NCI-H526 treated with DMSO at 0.1 percent for 48 hours (cell line): ENCODE measurements around the gene ISM2.

Experiments used
- DNase-seq: peaks from one replicate; lab custom pipeline; 2025; lab: John Stamatoyannopoulos, UW

ISM2 gene

DNA sequence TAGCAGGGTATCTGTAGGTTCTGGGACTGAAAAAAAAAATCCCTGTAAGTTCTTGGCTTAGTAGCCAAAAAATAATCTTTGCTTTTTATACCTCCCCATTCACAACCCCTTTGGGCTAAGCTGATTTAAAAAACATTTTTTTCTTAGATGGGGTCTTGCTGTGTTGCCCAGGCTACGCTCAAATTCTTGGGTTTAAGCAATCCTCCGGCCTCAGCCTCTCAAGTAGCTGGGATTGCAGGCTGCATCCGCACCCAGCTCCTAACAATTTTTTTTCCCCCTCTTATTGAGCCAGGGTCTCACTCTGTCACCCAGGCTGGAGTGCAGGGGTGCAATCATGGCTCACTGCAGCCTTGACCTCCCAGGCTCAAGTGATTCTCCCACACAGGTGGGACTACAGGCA is 9.1 kb upstream of the ISM2 start:
- DNase-seq = no peak

DNA sequence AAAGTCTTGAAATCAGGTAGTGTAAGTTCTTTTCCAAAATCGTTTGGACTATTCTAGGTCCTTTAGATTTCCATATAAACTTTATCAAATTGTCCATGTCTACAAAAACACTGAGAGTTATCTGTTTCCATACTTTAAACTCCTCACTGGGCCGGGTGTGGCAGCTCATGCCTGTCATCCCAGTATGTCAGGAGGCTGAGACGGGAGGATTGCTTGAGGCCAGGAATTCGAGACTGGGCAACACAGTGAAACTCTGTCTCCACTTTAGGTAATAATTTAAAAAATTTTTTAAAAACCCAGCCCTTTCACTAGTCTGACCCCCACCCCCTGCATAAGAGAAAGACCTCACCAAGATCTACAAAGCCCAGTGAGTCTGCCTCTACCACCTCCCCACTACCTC is 6.4 kb upstream of the ISM2 start:
- no peak for DNase-seq

DNA sequence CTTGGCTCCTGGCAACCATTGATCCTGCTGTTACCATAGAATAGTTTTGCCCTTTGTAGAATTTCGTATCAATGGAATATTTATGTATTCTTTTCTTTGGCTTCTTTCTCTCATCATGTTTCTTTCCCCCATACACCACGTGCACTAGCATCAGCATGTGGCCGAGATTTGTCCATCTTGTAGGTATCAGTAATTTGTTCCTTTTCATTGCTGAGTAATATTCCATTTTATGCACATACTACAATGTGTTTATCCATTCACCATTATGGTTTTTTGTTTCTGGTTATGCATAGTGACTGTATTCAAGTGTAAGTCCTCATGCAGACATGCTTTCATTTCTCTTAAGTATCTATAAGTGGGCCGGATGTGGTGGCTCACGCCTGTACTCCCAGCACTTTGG is 4.5 kb upstream of the ISM2 start:
- DNase-seq = no peak

DNA sequence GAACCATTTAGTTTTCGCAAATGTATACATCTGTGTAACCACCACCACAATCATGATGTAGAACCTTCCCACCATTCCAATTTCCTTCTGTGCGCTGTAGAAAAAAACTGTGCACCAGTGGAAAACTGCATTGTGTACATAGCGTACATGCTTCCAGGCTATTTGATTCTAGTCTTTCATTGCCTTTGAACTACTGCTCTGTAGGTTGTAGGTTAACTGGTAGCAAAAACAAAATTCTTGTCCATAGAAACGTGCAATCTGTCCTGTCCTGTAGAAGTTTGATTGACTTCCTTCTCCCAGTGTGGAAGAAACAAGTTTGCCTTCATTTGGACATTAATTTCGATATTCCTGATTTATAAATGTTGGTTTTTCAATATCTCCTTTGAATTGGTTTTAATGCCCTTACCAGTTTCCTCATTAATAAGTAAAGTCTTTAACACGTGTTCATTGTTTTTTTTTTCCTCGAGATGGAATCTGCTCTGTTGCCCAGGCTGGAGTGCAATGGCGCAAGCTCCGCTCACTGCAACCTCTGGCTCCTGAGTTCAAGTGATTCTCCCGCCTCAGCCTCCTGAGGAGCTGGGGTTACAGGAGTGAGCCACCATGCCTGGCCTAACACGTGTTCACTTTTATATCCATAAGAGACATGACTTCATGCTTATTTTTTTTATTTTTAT is 3.6 kb upstream of the ISM2 start:
- DNase-seq = no peak

DNA sequence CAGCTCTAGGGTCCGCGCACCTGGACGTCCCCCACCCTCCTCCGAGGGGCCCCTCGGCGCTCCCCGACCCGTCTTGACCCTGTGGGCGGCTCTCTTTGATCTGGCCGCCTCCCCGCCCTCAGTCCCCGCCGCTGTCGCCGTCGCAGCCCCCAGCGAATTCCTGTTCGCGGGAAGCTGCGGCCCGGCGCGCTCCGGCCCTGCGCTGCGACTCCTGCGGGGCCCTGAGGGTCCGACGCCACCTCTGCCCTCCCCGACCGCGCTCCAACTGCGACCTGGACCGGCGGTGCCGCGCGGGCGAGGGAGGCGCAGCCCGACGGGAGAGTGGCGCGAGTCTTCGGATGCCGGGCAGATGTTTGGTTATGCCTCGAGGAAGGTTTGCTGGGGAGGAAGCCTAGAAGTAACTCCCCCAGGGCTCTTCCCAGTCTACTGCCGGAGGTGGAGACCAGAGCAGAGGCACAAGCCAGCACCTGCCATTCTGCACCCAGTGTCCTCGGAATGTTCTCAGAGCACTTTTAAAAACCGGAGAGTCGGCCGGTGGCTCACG is 440 bp upstream of the ISM2 start:
- DNase-seq = no peak

DNA sequence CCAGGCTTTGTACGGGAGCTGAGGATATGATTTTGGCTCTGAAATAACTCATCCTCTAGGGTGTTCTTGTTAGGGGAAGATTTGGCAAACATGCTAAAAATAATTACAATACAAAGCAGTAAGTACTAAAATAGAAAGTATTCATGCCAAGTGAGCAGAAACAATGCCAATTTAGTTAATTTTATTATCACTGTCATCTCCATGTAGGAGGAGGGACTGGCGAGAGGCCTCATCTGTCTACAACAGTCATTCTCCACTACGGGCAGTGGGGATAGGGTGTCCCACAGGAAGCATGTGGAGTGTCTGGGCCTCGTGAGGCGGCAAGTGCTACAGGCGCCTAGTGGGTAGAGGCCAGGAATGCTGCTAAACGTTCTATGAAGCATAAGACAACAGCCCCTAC is 3.3 kb downstream of the ISM2 start:
- no peak for DNase-seq

DNA sequence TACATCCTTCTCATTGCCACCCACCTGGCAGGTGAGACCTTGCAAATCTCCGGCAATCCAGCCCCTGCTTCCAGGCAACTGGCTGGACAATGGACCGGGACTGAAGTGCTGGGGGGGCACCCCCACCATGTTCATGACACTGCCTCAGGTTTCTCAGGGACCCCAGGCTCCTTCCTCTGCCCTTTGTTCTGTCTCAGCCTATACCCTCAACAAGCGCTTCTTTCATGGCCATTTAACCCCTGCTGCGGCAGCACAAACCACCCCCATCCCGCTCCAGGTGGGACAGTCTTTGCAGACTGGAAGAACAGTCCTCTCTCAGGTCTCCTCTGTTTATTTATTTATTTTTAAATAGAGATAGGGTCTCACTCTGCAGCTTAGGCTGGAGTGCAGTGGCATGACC is 7.6 kb downstream of the ISM2 start:
- DNase-seq = no peak

DNA sequence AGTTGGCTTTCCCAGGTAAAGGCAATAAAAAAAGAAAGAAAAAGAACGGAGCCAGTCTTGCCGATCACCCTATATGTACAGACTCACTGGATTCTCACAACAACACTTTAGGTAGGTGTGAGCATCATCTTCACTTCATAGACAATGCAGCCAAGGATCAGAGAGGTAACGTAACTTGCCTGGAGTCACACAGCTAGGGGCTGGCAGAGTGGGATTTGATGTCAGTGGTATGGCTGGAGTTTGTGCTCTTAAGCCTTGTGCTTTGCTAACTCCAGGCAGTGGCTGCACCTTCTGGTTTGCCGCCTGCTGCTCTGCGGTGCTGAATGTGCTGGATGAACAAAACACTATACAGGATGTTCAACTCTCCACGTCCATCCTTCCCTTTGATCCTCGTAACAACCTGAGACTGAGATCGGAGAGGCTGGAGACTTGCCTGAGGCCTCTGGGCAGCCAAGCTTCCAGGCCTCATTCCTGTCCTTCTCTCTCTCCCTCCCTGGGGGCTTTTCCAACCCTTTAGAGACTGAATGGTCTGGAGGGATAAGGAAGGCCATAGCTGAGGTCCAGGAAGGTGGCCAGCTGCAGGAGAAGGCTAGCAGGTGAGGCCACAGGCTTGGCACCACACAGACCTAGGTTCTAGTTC is 8.1 kb downstream of the ISM2 start:
- no peak for DNase-seq

DNA sequence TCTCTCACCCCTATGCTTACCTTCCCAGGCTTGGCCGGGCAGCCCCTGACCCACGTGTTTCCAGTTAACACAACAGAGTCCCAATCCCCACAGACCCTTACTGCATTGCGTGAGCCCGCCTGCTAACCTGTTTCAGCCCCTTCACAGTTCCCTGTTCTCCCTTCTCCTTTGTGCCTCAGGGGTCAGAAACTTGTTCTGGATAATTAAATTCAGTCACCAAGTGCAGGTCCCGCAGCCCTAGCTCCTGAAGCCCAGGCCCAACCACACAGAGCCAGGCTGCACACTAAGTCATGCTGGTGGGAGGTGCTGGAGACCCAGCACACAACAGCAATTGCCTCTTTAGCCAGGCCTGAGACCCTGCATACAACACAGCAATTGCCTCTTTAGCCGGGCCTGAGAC is 9.6 kb downstream of the ISM2 start:
- DNase-seq = no peak

DNA sequence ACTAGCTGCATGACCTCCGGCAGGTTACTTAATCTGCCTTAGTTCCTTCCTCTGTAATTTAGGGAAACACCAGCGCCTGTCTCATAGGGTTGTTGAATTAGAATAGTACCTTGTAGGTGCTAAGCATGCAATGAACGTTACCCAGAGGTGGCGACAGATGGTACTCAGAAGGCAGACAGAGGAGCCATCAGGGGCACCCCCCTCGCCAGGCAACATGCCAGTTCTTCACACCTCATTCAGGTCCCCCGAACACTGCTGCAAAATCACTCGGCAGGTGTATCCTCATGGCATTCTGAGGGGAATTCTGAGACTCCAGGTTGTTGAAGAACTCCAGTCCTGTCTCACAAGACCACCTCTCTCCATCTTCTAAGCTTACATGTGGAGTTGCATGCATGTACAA is 10.1 kb downstream of the ISM2 start:
- no peak for DNase-seq

DNA sequence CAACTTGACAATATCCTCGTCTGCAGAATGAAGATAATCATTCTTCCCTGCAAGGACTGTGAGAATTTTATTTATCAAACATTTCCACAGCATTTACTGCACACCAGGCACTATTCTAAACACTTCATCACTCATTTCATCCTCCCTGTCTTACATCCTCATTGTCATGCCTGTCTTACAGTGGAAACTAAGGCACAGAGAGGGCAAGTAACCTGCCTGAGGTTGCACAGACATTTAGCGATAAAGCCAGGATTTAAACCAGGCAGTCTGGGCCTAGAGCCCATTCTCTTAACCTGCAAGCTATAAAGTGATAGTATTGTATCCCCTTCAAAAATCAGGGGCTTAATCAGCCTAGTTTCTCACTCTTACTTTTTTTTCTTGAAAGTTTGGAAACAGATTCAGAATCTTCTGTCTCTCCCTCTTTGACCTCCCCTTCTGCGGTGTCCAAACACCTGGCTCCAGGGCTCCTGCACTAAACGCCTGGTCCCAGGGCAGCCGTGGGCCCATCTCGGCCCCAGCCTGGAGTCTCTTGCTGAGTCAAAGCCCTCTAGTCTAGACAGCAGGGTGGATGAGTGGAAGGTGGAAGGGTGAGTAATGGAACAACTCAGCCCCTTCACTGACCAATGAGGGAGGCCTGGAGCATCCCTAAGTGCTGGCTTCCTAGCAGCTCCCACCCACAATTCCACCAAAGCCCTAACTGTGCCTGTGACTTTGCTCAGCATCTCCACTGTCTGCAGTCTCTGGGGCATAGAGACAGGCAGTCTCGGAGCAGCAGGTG is 12.5 kb downstream of the ISM2 start:
- no peak for DNase-seq

DNA sequence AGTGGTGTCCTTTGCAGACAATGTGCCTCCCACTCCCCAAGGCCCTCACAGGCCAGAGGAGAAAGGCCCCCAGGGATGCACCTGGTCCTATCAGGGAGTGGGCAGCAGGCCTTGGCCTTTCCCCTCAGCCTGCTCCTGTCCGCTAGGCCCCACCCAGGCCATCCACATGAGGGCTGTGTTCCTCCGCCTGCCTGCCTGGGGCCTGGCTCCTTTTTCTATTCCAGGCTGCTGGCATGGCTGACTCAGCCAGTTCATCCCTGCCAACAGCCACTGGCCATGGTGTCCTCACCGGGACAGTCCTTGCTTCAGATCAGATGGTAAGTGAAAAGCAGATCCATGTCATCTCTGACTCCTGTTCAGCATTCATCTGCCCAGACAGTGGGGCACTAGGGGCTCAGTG is 13.4 kb downstream of the ISM2 start:
- DNase-seq = no peak

DNA sequence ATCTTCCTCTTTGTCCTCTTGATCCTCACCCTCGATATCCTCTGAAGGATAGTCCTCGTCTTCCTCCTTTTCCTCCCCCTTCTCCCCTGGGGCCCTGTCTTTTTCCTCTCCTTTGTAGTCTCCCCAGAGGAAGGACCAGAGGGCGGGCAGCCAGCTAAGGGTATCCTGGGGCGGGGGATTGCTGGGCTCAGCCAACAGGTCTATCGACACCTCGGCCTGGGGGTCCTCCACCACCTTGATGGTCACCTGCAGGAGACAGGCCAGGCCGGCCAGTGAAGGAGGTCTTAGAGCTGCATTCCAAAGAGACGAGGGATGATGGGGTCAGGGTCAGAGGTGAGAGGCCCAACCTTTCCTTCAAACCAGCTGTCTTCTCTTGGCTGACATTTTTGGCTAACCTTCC is 16.2 kb downstream of the ISM2 start:
- DNase-seq = no peak

DNA sequence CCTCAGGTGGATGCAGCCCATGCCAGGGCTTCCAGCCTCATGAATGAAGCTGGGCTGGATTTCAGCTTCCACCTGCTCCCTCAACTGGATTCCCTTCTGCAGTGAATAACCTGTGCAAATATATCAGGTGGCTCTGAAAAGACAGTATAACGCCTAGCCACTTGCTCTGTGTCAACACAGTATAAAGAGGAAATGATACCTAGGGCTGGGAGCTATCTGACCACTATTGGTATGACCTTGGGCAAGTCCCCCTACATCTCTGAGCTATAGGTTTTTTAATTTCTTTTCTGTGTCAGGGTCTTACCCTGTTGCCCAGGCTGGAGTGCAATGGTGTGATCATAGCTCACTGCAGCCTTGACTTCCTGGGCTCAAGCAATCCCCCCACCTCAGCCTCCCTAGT is 19.8 kb downstream of the ISM2 start:
- no peak for DNase-seq

DNA sequence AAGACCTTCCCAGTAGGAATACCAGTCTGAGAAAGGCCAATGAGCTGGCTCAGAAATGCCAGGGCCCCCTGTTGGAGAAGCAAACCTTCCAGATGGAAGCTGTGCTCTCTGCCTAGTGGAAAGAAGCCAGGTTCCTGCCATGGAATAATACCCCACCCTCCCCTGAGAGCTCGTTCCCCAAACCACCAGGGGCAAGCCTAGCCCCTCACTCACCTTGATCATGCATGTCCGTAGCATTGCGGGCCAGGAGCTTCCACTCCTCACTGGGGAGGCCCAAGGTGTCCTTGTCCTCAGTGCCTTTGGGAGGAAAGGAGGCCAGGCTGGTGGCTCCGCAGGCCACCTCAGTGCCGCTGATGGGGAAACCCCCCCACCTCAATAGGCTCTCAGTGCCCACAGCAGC is 20.6 kb downstream of the ISM2 start:
- no peak for DNase-seq

DNA sequence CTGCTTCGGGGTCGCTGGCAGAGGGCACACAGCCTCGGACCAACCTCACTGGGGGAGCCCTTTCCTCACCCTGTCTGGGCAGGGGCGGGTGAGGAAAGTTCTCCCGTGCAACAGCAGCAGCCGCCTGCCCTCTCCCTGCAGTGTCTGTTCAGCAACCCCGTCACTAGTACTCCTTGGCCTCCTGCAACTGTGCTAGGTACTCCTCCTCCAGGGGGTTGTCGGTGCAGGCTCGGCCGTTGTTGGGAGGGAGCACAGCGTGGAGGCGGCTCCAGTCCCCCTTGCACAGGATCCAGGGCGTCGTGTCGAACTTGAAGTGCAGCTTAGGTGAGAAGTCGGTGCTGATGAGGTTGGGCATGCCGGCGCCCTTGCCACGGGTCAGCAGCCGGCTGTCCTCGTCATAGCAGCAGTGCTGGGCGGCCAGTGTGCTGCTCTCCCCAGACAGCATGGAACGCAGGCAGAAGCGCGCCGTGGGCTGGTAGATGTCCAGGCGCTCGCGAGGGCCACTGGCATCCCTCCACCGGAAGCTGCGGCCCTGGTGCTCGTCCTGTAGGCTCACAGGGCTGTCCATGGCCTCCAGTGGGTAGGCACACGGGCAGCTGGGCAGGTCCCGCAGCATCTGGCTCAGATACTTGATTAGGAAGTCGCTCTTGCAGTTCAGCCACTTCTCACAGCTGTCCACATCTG is 23.0 kb downstream of the ISM2 start:
- DNase-seq = no peak

DNA sequence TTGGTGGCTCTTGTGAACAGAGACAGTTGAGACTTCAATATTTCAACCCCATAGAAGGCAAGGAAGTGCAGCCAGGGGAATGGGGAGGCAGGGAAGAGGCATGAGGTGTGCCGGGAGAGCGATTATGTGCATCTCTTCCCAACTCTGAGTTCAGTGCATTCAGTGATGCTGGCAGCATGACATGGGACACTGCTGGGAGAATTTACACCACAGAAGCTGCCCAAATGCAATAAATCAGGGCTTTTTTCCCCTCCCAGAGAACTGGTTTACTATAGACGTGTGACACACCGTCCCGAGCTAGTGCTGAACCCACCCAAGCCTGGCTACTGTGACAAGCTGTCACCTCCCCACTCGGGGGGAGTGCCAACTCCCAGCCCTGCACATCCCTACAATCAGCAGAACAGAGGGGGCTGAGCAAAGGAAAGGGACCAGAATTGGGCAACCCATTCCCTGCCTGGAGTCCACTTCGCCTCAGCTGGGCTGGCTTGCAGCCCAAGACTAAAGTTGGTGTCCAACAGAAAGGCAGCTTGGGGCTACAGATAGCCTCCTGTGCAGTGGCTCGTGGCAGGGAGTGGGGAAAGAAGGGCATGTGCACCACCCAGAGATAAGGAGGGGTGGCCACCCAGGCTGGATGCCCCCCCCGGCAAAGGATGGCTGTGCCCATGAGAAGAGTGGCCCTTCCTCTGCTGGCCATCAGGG is 24.0 kb downstream of the ISM2 start:
- DNase-seq = no peak

DNA sequence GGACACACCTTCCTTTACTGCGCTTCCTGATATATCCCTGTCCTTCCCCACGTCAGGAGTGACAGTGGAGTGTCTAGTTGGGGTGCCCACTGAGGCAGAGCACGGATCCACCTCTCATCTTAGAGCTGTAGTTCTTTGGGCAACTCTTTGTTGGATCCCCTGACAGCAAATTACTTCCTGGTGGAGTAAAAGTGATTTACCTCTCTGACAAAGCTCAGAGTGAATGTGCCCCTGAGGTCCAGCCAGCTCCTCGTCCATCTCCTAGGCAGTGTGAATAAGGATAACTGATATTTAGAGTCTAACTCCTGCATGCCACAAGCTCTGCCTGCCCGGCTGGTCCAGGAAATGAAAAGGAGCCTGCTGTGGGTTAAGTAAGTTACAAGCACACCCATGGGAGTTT is 24.7 kb downstream of the ISM2 start:
- DNase-seq = no peak

DNA sequence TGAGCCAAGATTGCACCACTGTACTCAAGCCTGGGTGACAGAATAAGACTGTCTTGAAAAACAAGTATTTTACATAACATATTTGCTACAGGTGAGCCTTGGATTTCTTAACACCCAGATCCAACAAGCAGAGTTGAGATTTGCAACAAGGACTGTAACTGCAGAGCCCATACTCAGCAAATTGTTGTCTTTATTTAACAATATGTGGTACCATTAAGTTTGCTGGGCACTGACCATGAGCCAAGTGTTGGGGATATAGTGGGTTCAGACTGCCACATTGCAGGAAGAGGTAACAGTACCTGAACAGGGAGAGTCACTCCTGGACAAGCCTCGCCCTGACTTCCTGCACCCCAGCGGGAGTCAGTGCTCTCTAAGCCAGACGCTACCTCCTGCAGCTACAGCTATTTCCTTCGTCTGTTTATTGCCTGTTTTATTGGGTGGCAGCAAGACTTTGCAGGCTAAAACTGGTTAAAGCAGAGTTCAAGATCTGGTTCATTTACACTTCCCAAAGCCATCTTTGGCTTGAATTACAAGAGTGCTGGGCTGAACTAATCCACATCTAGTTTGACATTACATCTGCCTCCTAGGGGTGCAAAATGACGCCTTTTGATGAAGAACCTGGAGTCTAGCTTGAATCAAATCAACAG is 28.3 kb downstream of the ISM2 start:
- no peak for DNase-seq

DNA sequence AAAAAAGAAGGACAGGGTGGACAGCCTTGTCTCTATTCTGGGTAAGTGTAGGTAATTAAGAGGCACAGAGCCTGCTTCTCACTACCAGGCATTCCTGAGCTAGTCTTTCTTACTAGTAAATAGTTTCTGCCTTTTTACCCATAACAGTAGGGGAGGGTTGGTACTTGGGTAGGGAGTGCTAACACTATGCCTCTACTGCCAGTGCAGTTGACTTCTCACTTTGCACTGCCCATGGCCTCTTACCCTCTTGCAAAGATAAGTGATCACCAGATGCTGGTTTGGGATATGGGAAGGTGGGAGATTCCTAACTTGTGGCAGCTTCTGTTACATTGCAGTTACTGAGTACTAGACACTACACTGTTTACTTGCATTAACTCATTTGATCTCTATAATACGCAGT is 29.1 kb downstream of the ISM2 start:
- no peak for DNase-seq

DNA sequence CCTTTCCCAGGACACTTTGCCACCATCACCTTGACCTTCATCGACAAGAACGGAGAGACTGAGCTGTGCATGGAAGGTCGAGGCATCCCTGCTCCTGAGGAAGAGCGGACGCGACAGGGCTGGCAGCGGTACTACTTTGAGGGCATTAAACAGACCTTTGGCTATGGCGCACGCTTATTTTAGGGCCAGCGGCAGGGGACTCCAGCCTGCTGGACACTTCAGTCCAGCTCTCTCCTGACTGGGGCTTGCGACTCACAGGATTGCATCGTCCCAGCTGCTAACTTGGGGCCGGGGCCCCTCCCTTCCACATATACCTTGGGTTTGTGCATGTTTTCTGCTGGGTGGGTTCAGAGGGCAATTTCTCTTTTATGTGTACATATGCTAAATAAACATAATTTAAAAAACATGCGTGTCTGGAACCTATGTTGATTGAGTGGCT is 29.5 kb downstream of the ISM2 start:
- no peak for DNase-seq
